Lower leg skin (tissue), 4 donors: ENCODE results near the gene CD7. TPM values are rescaled to one million over a fixed set of nuclear protein-coding genes. Genes with fewer than 3 reads are reported as not detected.

Experiments used
- DNase-seq, 2 donors: peaks; one replicate each; pipeline ENCODE4 v3.0.0-alpha.2; 2019; ENCODE audit warnings: low spot score in 2 of 2
- H3K4me3 ChIP-seq: fragments of 200-600 bp; sonication (generic); 2 replicates; pipeline ENCODE4 v1.5.1; 2017; ENCODE audit warnings: mild to moderate bottlenecking, low read depth; ENCODE audit not compliant: poor library complexity, severe bottlenecking
- POLR2A ChIP-seq, 2 donors: fragments of 450-650 bp; IDR thresholded peaks; one replicate each; pipeline ENCODE4 v1.6.1; 2016 to 2017; ENCODE audit warnings: antibody characterized with exemption in 2 of 2, mild to moderate bottlenecking in 1 of 2, moderate library complexity in 1 of 2
- WGBS, 2 donors: methylation state at CpG; one replicate each; pipeline ENCODE4 v1.1.5; 2018; 5-methylcytosine and 5-hydroxymethylcytosine counted together
- intact Hi-C: fragments of 100-400 bp; cut with DNase I; formaldehyde crosslinking; loops from one replicate; pipeline ENCODE4 v1.15.0; 2023; ENCODE audit warnings: low total_unique reads
- total RNA-seq, 4 donors: library from RNA; depleted of rRNA; stranded (reverse); fragments of >200 nt; gene quantifications; one replicate each; pipeline ENCODE4 v1.1.0, GENCODE V29; 2016
- TF ChIP-seq, protein P1 (sequence below), 3 donors: fragments of 450-650 bp; IDR thresholded peaks; one replicate each; pipeline ENCODE4 v1.5.1; 2016; ENCODE audit warnings: antibody characterized with exemption in 3 of 3, mild to moderate bottlenecking in 3 of 3, moderate library complexity in 2 of 3

The CD7 gene
- total RNA-seq, 4 donors from 2014 or later: 0.45 to 0.99 TPM; not detected in 2

- 76% methylated on average over 5 to 7 of the region's 8 CpGs for WGBS, 2 donors
- no peak for TF ChIP-seq POLR2A (IDR thresholded peaks at IDR 0.05)
- TF ChIP-seq, protein P1, sequence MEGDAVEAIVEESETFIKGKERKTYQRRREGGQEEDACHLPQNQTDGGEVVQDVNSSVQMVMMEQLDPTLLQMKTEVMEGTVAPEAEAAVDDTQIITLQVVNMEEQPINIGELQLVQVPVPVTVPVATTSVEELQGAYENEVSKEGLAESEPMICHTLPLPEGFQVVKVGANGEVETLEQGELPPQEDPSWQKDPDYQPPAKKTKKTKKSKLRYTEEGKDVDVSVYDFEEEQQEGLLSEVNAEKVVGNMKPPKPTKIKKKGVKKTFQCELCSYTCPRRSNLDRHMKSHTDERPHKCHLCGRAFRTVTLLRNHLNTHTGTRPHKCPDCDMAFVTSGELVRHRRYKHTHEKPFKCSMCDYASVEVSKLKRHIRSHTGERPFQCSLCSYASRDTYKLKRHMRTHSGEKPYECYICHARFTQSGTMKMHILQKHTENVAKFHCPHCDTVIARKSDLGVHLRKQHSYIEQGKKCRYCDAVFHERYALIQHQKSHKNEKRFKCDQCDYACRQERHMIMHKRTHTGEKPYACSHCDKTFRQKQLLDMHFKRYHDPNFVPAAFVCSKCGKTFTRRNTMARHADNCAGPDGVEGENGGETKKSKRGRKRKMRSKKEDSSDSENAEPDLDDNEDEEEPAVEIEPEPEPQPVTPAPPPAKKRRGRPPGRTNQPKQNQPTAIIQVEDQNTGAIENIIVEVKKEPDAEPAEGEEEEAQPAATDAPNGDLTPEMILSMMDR (IDR thresholded peaks at IDR 0.05): no peak
- DNase-seq: no peak
- intact Hi-C loops: loop anchor here (5.0 to 10.0 kb wide), 3 partner anchors 59 to 421 kb away; no protein-coding TSS in a partner anchor
- H3K4me3 ChIP-seq: no peak overlapping the region
These were observed 36.1 kb upstream of the CD7 start for GRCh38 chr17:82353484-82353883.

- TF ChIP-seq POLR2A (IDR thresholded peaks at IDR 0.05): no peak
- TF ChIP-seq, protein P1 (IDR thresholded peaks at IDR 0.05): peak in 1 of 3 donors; percentile 67
- H3K4me3 ChIP-seq: no peak overlapping the region
- peak; percentile 79 to 96 for DNase-seq
- WGBS, 2 donors: 34 to 41% methylated on average over 17 to 26 of the region's 26 CpGs
- intact Hi-C loops: loop anchor here (5.0 to 10.0 kb wide), 3 partner anchors 60 to 423 kb away; no protein-coding TSS in a partner anchor
These were observed 34.5 kb upstream of the CD7 start for GRCh38 chr17:82351713-82352488.

DNA sequence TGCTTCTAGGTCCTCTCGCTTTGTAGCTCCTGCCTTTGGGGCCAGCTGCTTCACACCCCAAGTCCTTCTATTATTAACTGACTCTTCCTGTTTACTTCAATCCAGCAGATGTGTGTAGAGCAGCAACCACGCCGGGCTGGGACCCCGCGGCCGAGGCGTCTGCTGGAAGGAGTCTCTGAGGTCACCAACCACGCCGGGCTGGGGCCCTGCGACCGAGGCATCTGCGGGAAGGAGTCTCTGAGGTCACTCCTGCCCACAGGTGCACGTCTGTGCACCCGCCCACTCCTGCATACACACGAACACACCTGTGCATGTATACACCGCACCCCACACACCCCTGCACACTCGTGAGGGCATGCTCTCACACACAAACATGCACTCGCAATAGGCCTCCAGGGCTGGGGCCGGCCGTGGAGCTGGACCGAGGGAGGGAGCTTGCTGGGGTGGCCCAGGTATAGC, 33.9 kb upstream of the CD7 start:
- TF ChIP-seq, protein P1 (IDR thresholded peaks at IDR 0.05): no peak
- no peak for TF ChIP-seq POLR2A (IDR thresholded peaks at IDR 0.05)
- DNase-seq: no peak
- intact Hi-C loops: loop anchor here (5.0 to 10.0 kb wide), 3 partner anchors 61 to 424 kb away; no protein-coding TSS in a partner anchor
- WGBS, 2 donors: 52 to 69% methylated on average over 20 to 21 of the region's 21 CpGs
- no peak overlapping the region for H3K4me3 ChIP-seq

- TF ChIP-seq, protein P1 (IDR thresholded peaks at IDR 0.05): no peak
- no peak for TF ChIP-seq POLR2A (IDR thresholded peaks at IDR 0.05)
- DNase-seq: no peak
- 79 to 81% methylated on average over 26 to 28 of the region's 28 CpGs for WGBS, 2 donors
- H3K4me3 ChIP-seq: no peak overlapping the region
- intact Hi-C loops: loop anchor here (5.0 to 10.0 kb wide), 3 partner anchors 62 to 424 kb away; no protein-coding TSS in a partner anchor
These were observed 33.0 kb upstream of the CD7 start for GRCh38 chr17:82350182-82351030.

DNA sequence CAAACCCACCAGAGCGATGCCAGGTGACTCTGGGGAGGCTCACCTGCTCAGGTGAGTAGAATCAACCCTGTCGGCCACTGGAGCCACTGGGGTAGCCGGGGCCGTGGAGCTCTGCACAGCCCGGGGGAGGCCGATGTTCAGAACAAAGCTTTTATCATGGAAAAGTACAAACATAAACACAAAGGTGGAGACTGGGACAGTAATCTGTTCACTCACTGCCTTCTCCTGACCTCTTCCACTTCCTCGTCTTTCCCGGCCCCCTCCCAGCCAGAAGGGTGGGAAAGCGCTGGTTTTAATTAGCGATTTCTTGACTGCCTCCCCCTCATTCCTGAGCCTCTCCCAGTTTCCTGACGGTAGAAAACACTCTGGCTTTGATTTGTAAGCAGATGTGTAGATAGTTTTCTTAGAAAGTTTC, 31.9 kb upstream of the CD7 start:
- no peak for DNase-seq
- 35 to 51% methylated on average over 11 of the region's 11 CpGs for WGBS, 2 donors
- intact Hi-C loops: no loop called here
- TF ChIP-seq POLR2A (IDR thresholded peaks at IDR 0.05): no peak
- TF ChIP-seq, protein P1 (IDR thresholded peaks at IDR 0.05): no peak
- no peak overlapping the region for H3K4me3 ChIP-seq
